Measurements from ENCODE around the gene FRMPD1.

FRMPD1 gene

GRCh38 chr9:37776328-37776727, 125.6 kb downstream of the FRMPD1 start:
- peak; percentile 69 for DNase-seq (ENCODE audit: low read depth)

DNA sequence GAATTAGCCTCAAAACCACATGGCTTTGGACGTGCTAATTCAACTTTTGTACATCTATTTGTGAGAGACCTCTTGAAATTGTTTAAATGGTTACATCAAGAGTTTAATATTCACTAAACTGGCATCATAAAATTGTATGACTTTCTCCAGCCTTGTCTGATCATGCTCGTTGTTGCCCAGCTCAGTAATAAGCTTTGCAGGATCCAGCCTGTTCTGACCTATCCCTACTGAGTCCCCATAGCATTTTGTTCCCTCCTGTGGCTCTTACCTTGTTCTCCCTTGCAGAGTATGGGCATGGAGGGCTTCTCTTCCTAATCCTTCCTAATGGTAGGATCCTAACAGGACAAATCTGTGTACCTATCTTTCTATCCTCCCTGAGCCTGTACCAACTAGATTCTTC, 127.8 kb downstream of the FRMPD1 start:
- no peak for DNase-seq (ENCODE audit: low read depth)

DNA sequence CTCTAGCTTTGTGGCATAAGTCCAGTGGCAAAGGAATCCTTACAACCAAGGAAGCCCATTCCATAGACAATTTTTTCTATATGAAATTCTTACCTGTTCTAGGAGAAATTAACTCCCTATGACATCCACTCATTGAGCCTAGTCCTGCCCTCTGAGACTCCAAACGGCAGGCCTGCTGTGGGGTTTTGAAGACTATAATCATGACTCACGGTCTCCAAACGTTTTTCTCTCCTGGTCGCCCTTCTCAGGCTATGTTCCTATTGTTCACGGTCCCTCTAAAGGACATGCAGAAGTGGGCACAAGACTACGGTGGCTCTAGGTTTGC, 133.5 kb downstream of the FRMPD1 start:
- peak; percentile 20 for DNase-seq (ENCODE audit: low read depth)

- peak; percentile 93 for DNase-seq (ENCODE audit: low read depth)
Observed at GRCh38 chr9:37784616-37785483, 134.1 kb downstream of the FRMPD1 start, which contains the start of gene EXOSC3. Gene EXOSC3 (minus strand): TSS chr9:37785064. CDS start chr9:37785044, 20 bp downstream.

GRCh38 chr9:37787059-37787458, 136.3 kb downstream of the FRMPD1 start:
- DNase-seq (ENCODE audit: low read depth) = no peak

DNA sequence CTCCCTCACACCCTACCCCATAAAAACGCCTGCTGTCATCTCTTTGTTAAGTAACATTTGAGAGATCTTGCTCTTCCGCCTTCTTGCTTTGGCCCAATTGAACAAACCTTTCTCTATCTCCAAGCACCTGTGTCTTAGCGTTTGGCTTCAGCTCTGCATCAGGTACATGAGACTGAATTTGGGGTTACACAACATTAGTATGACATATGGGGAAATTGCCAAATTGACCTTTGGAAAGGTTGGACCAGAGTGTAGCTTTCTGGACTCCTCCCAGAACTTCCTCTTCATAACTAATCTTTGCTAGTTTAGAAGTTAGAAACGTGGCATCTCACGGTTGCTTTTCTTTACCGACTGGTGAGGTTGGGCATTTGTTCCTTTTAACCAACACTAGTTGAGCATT, 137.6 kb downstream of the FRMPD1 start:
- DNase-seq (ENCODE audit: low read depth) = no peak

DNA sequence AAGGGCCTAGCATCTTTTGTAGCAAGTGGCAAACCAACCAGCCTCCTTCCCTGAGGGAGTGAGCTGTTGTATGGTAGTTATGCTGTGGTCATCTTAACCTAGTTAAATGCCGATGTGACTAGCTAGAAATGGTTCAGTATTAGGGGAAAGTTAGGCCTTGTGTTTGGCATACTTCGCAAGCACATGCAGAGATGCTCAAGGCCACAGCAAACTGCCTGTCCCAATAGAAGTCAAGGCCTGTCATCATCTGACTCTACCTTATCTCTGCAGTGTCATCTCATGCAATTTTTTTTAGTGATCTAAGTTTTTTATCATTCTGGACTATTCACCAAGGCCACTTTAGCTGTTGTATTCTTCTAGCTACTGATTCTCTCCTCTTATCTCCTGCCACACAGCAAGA, 139.3 kb downstream of the FRMPD1 start:
- DNase-seq (ENCODE audit: low read depth) = no peak

DNA sequence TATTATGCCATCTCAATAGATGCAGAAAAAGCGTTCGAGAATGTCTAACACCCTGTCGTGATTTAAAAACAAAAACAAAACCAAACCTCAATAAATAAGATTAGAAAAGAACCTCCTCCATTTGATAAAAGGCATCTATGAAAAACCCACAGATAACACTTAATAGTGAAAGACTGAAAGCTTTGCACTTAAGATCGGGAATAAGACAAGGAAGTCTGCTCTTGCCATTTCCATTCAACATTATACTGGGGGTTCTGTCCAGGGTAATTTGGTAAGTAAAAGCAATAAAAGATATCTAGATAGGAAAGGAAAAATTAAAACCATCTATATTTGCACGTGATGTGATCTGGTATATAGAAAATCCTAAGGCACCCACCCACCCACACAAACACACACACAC, 141.4 kb downstream of the FRMPD1 start:
- DNase-seq (ENCODE audit: low read depth) = no peak

GRCh38 chr9:37796232-37796631, 145.5 kb downstream of the FRMPD1 start:
- DNase-seq (ENCODE audit: low read depth) = no peak

Data from EH (cell line).